GM12864 (cell line): ENCODE results near the gene ITGB6.
A peak's percentile ranks its signal among the peaks of the same experiment; 100 is the strongest.

Experiments used
- DNase-seq: peaks from one replicate; pipeline ENCODE4 v3.0.0-alpha.2; 2011; ENCODE audit warnings: low read depth
- H3K4me3 ChIP-seq: 2 replicates; pipeline ENCODE4 v1.5.1; 2011; ENCODE audit warnings: mild to moderate bottlenecking, low read depth, low read length, control low read depth
- TF ChIP-seq, protein P1 (sequence below): IDR thresholded peaks from 2 replicates; pipeline ENCODE4 v1.5.1; 2011; ENCODE audit warnings: low read depth, mild to moderate bottlenecking, moderate library complexity, low read length, control low read depth, inconsistent platforms; ENCODE audit errors: missing control alignments

ITGB6 gene

GRCh38 chr2:160226367-160226766 lies 26.3 kb upstream of the ITGB6 start:
- no peak for DNase-seq
- no peak overlapping the region for H3K4me3 ChIP-seq
- TF ChIP-seq, protein P1, sequence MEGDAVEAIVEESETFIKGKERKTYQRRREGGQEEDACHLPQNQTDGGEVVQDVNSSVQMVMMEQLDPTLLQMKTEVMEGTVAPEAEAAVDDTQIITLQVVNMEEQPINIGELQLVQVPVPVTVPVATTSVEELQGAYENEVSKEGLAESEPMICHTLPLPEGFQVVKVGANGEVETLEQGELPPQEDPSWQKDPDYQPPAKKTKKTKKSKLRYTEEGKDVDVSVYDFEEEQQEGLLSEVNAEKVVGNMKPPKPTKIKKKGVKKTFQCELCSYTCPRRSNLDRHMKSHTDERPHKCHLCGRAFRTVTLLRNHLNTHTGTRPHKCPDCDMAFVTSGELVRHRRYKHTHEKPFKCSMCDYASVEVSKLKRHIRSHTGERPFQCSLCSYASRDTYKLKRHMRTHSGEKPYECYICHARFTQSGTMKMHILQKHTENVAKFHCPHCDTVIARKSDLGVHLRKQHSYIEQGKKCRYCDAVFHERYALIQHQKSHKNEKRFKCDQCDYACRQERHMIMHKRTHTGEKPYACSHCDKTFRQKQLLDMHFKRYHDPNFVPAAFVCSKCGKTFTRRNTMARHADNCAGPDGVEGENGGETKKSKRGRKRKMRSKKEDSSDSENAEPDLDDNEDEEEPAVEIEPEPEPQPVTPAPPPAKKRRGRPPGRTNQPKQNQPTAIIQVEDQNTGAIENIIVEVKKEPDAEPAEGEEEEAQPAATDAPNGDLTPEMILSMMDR, result no peak

DNA sequence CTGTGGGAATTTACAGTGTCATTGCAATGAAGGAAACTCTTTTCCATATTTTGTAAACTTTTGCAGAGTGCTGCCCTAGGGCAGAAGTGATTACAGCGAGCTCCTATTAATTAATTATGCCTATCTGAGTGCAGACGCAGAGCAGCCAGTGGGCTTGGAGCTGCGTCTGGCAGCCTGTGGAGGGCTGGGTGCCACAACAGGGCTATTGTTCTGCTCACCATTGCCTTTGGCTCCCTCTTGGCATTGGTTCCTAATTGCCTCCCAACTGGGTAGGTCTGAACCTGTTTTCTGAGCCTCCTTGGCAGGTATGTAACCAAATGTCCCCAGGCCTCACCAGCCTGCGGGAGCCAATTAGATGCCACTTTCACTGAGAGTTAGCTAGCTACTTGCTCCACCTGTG lies 25.6 kb upstream of the ITGB6 start:
- TF ChIP-seq, protein P1, result no peak
- DNase-seq, result no peak
- no peak overlapping the region for H3K4me3 ChIP-seq

DNA sequence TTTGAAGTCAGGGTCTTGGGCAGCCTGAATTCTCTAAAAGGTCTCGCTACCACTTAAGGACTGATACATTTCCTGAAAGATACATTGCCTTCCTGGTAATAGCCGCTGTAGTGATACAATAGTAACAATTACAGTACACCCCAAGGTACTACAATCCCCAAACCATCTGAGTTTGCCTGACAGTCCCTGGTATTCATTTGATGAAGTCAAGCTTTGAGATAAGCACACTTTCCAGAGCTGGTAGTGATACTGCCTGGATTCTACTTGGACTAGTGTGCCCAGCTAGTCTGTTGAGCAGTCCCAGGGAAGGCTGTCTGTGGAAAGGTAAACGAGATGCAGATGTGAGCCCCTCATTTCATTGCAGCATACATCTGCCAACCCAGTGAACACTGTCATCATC lies 24.4 kb upstream of the ITGB6 start:
- no peak for DNase-seq
- TF ChIP-seq, protein P1, result no peak
- H3K4me3 ChIP-seq, result no peak overlapping the region

DNA sequence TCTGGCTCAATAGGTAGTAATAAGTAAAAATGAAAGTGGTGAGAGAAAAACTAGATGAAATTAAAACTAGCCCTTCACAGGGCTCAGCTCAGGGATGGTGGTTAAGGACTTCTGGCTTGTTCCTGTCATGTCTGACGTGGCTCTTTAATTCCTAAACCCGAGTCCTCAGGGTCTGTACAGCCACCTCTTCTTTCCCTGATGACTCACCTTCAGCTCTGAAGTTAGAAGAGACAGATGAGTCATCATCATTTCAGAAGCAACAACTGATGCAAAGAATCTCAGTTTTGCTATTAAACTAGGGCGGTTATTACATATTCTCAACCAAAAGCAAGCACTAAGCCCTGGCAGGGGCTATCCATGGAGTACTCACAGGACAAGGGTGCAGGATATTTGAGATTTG lies 24.0 kb upstream of the ITGB6 start:
- peak; percentile 43 for DNase-seq
- H3K4me3 ChIP-seq, result no peak overlapping the region

GRCh38 chr2:160223560-160223959 lies 23.5 kb upstream of the ITGB6 start:
- no peak overlapping the region for H3K4me3 ChIP-seq
- DNase-seq, result no peak
- TF ChIP-seq, protein P1, result no peak

More for the DNA sequence above, 24.0 kb upstream of the ITGB6 start:
- TF ChIP-seq, protein P1, result no peak

DNA sequence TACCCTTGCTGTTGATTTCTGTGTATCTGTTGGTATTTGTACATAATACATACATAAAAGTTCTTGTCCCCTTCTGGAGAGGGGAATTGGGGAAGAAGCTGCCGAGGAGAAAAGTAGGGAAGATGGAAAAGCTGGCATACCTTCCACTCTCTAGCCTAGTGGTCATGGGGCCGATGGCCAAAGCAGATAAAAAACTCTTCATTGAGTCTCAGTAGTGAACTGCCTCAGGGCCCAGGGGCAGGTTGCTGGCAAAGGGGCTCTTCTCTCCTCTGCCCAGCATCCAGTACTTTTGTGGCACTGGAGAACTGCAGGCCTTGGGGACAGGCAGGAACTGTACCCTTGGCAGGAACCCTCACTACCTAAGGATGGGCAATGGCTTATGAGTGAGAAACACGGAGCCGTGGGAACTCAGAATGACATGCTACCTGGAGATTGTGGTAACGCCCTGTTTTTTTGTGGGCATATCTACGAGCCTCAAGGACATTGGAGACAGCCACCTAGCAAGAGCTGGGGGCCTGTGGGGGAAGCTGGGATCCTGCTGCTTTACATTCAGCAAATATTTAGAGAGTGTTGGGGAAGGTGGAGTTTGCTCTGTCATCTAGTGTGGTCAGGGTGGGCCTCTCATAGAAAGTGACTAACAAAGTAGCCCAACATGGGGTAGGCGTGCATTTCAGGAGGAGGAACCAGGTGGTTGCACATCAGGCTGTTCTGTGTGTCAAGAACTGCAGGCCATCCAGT lies 22.6 kb upstream of the ITGB6 start:
- no peak overlapping the region for H3K4me3 ChIP-seq
- TF ChIP-seq, protein P1, result no peak
- DNase-seq, result no peak
